ENCODE results near the gene PLS3.

Gene PLS3

DNA sequence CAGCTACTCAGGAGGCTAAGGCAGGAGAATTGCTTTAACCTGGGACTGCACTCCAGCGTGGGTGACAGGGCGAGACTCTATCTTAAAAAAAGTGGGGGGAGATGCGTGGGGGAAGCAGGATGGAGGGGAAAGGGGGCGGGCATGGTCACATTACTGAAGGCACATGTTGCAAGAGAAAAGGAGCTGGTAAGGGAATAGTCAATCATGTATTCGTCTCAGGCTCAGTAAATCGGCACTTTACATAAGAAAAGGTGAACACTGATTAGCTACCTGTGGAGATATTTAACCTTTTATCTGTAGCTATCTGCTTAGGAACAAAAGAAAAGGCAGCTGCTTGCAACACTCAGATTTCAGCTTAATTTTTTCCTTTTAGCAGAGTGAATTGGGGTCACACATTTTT, 132.5 kb downstream of the PLS3 start:
- H3K36me3 ChIP-seq (ENCODE audit: control insufficient read depth in 1 of 2, insufficient read depth in 2 of 2, low read depth in 1 of 2, low read length in 2 of 2) = no peaks in the 10 kb centered on the region
- no peak overlapping the region for H2BK120ac ChIP-seq (ENCODE audit: low read depth, low read length)
- H3K4me1 ChIP-seq (ENCODE audit: control insufficient read depth, insufficient read depth, low read depth, low read length) = no peaks in the 10 kb centered on the region
- no peaks in the 10 kb centered on the region for H3K79me1 ChIP-seq (replicated peaks; ENCODE audit: low read length, poor library complexity, severe bottlenecking)
- H3K4me3 ChIP-seq (ENCODE audit: insufficient read depth in 1 of 2, low read depth in 1 of 2, low read length in 2 of 2) = no peak overlapping the region
- WGBS = 59% methylated on average over 4 of the region's 6 CpGs
- no peak overlapping the region for H2AK5ac ChIP-seq (ENCODE audit: low read length, severe bottlenecking)
- H3K9me3 ChIP-seq (ENCODE audit: control insufficient read depth, low read length) = no peaks in the 10 kb centered on the region
- H3K14ac ChIP-seq (ENCODE audit: low read length in 2 of 2) = no peak overlapping the region
- H4K91ac ChIP-seq (ENCODE audit: low read length) = no peak overlapping the region
- no peak overlapping the region for H3K4me2 ChIP-seq (ENCODE audit: low read length, poor library complexity, severe bottlenecking)
- no peak overlapping the region for H3K27ac ChIP-seq (ENCODE audit: low read length, poor library complexity, severe bottlenecking)
- H3K27me3 ChIP-seq (ENCODE audit: control insufficient read depth in 1 of 2, insufficient read depth in 1 of 2, low read length in 2 of 2) = peaks cover 0 to 49% of the 10 kb centered on the region in 2 experiments
- H3K18ac ChIP-seq (ENCODE audit: low read depth in 1 of 2, low read length in 2 of 2) = no peak overlapping the region
- H4K8ac ChIP-seq (ENCODE audit: low read length) = no peak overlapping the region
- no peak for DNase-seq
- H3K9ac ChIP-seq (ENCODE audit: low read length) = no peak overlapping the region
- no peak overlapping the region for H2BK15ac ChIP-seq (ENCODE audit: low read depth, poor library complexity, severe bottlenecking)
- no peak overlapping the region for H3K23ac ChIP-seq (ENCODE audit: low read length in 2 of 2)
- H2BK5ac ChIP-seq (ENCODE audit: low read depth, low read length, poor library complexity, severe bottlenecking) = no peak overlapping the region
- H2AFZ ChIP-seq (ENCODE audit: low read depth, low read length) = no peak overlapping the region
- H2BK12ac ChIP-seq (ENCODE audit: low read length in 2 of 2) = no peak overlapping the region
- H3K4ac ChIP-seq (ENCODE audit: low read depth in 1 of 2, low read length in 2 of 2) = no peak overlapping the region

- no peak overlapping the region for H3K4me3 ChIP-seq (ENCODE audit: insufficient read depth in 1 of 2, low read depth in 1 of 2, low read length in 2 of 2)
- no peaks in the 10 kb centered on the region for H3K4me1 ChIP-seq (ENCODE audit: control insufficient read depth, insufficient read depth, low read depth, low read length)
- no peak overlapping the region for H2BK12ac ChIP-seq (ENCODE audit: low read length in 2 of 2)
- H3K4ac ChIP-seq (ENCODE audit: low read depth in 1 of 2, low read length in 2 of 2) = no peak overlapping the region
- H3K23ac ChIP-seq (ENCODE audit: low read length in 2 of 2) = no peak overlapping the region
- no peaks in the 10 kb centered on the region for H3K9me3 ChIP-seq (ENCODE audit: control insufficient read depth, low read length)
- no peak overlapping the region for H2AFZ ChIP-seq (ENCODE audit: low read depth, low read length)
- H3K36me3 ChIP-seq (ENCODE audit: control insufficient read depth in 1 of 2, insufficient read depth in 2 of 2, low read depth in 1 of 2, low read length in 2 of 2) = no peaks in the 10 kb centered on the region
- WGBS = 41% methylated on average over 6 of the region's 6 CpGs
- no peak overlapping the region for H2BK120ac ChIP-seq (ENCODE audit: low read depth, low read length)
- no peak overlapping the region for H2BK15ac ChIP-seq (ENCODE audit: low read depth, poor library complexity, severe bottlenecking)
- H4K91ac ChIP-seq (ENCODE audit: low read length) = no peak overlapping the region
- no peak overlapping the region for H3K14ac ChIP-seq (ENCODE audit: low read length in 2 of 2)
- no peak for DNase-seq
- H3K27me3 ChIP-seq (ENCODE audit: control insufficient read depth in 1 of 2, insufficient read depth in 1 of 2, low read length in 2 of 2) = peaks cover 0 to 49% of the 10 kb centered on the region in 2 experiments
- H3K79me1 ChIP-seq (replicated peaks; ENCODE audit: low read length, poor library complexity, severe bottlenecking) = no peaks in the 10 kb centered on the region
- no peak overlapping the region for H2BK5ac ChIP-seq (ENCODE audit: low read depth, low read length, poor library complexity, severe bottlenecking)
- no peak overlapping the region for H3K4me2 ChIP-seq (ENCODE audit: low read length, poor library complexity, severe bottlenecking)
- no peak overlapping the region for H2AK5ac ChIP-seq (ENCODE audit: low read length, severe bottlenecking)
- H3K27ac ChIP-seq (ENCODE audit: low read length, poor library complexity, severe bottlenecking) = no peak overlapping the region
- no peak overlapping the region for H3K9ac ChIP-seq (ENCODE audit: low read length)
- H3K18ac ChIP-seq (ENCODE audit: low read depth in 1 of 2, low read length in 2 of 2) = no peak overlapping the region
- no peak overlapping the region for H4K8ac ChIP-seq (ENCODE audit: low read length)
Measured at GRCh38 chrX:115694028-115694427, 133.1 kb downstream of the PLS3 start.

DNA sequence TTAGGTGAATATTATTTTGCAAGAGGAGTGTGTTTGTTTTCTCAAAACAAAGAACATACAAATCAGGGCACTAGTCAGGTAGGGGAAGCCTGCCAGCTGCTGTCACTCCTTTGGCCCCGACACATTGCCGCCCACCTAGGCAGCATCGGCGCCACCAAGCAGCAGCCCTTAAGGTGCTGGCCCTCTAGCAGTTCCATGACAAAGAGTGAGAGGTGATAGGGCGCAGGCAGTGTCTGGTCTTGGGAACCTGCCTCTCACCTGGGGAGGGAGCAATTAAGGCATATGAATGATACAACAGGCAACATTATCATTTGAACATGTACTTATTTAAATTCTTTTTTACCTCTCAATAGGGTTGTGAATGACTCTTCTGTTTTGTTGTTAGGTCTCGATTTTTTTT, 135.1 kb downstream of the PLS3 start:
- Histone ChIP-seq H2BK120ac (ENCODE audit: low read depth, low read length) (no peak overlapping the region), H3K4ac (ENCODE audit: low read depth in 1 of 2, low read length in 2 of 2) (no peak overlapping the region), H3K36me3 (ENCODE audit: control insufficient read depth in 1 of 2, insufficient read depth in 2 of 2, low read depth in 1 of 2, low read length in 2 of 2) (no peaks in the 10 kb centered on the region), H2BK5ac (ENCODE audit: low read depth, low read length, poor library complexity, severe bottlenecking) (no peak overlapping the region), H3K27me3 (ENCODE audit: control insufficient read depth in 1 of 2, insufficient read depth in 1 of 2, low read length in 2 of 2) (peaks cover 0 to 52% of the 10 kb centered on the region in 2 experiments), H3K4me2 (ENCODE audit: low read length, poor library complexity, severe bottlenecking) (no peak overlapping the region), H3K14ac (ENCODE audit: low read length in 2 of 2) (no peak overlapping the region), H2AK5ac (ENCODE audit: low read length, severe bottlenecking) (no peak overlapping the region), H3K27ac (ENCODE audit: low read length, poor library complexity, severe bottlenecking) (no peak overlapping the region), H3K4me1 (ENCODE audit: control insufficient read depth, insufficient read depth, low read depth, low read length) (no peaks in the 10 kb centered on the region), H2AFZ (ENCODE audit: low read depth, low read length) (no peak overlapping the region), H2BK12ac (ENCODE audit: low read length in 2 of 2) (no peak overlapping the region), H4K91ac (ENCODE audit: low read length) (no peak overlapping the region), H3K79me1 (replicated peaks; ENCODE audit: low read length, poor library complexity, severe bottlenecking) (no peaks in the 10 kb centered on the region), H3K9me3 (ENCODE audit: control insufficient read depth, low read length) (no peaks in the 10 kb centered on the region), H3K4me3 (ENCODE audit: insufficient read depth in 1 of 2, low read depth in 1 of 2, low read length in 2 of 2) (no peak overlapping the region), H3K9ac (ENCODE audit: low read length) (no peak overlapping the region), H2BK15ac (ENCODE audit: low read depth, poor library complexity, severe bottlenecking) (no peak overlapping the region), H3K23ac (ENCODE audit: low read length in 2 of 2) (no peak overlapping the region), H4K8ac (ENCODE audit: low read length) (no peak overlapping the region), H3K18ac (ENCODE audit: low read depth in 1 of 2, low read length in 2 of 2) (no peak overlapping the region)
- DNase-seq = no peak
- WGBS = 44% methylated on average over 4 of the region's 6 CpGs

- H3K18ac ChIP-seq (ENCODE audit: low read depth in 1 of 2, low read length in 2 of 2) = no peak overlapping the region
- H3K4me1 ChIP-seq (ENCODE audit: control insufficient read depth, insufficient read depth, low read depth, low read length) = no peaks in the 10 kb centered on the region
- H4K8ac ChIP-seq (ENCODE audit: low read length) = no peak overlapping the region
- no peak overlapping the region for H3K4me2 ChIP-seq (ENCODE audit: low read length, poor library complexity, severe bottlenecking)
- no peak overlapping the region for H2BK15ac ChIP-seq (ENCODE audit: low read depth, poor library complexity, severe bottlenecking)
- no peak overlapping the region for H3K4me3 ChIP-seq (ENCODE audit: insufficient read depth in 1 of 2, low read depth in 1 of 2, low read length in 2 of 2)
- no peak for DNase-seq
- no peaks in the 10 kb centered on the region for H3K9me3 ChIP-seq (ENCODE audit: control insufficient read depth, low read length)
- no peak overlapping the region for H3K9ac ChIP-seq (ENCODE audit: low read length)
- H2AFZ ChIP-seq (ENCODE audit: low read depth, low read length) = no peak overlapping the region
- H3K4ac ChIP-seq (ENCODE audit: low read depth in 1 of 2, low read length in 2 of 2) = no peak overlapping the region
- H2AK5ac ChIP-seq (ENCODE audit: low read length, severe bottlenecking) = no peak overlapping the region
- H3K79me1 ChIP-seq (replicated peaks; ENCODE audit: low read length, poor library complexity, severe bottlenecking) = no peaks in the 10 kb centered on the region
- no peak overlapping the region for H2BK120ac ChIP-seq (ENCODE audit: low read depth, low read length)
- no peak overlapping the region for H3K23ac ChIP-seq (ENCODE audit: low read length in 2 of 2)
- H2BK5ac ChIP-seq (ENCODE audit: low read depth, low read length, poor library complexity, severe bottlenecking) = no peak overlapping the region
- H4K91ac ChIP-seq (ENCODE audit: low read length) = no peak overlapping the region
- H3K36me3 ChIP-seq (ENCODE audit: control insufficient read depth in 1 of 2, insufficient read depth in 2 of 2, low read depth in 1 of 2, low read length in 2 of 2) = no peaks in the 10 kb centered on the region
- H3K14ac ChIP-seq (ENCODE audit: low read length in 2 of 2) = no peak overlapping the region
- H3K27me3 ChIP-seq (ENCODE audit: control insufficient read depth in 1 of 2, insufficient read depth in 1 of 2, low read length in 2 of 2) = peaks cover 0 to 49% of the 10 kb centered on the region in 2 experiments
- H2BK12ac ChIP-seq (ENCODE audit: low read length in 2 of 2) = no peak overlapping the region
- H3K27ac ChIP-seq (ENCODE audit: low read length, poor library complexity, severe bottlenecking) = no peak overlapping the region
Measured at GRCh38 chrX:115696939-115697338, 136.0 kb downstream of the PLS3 start.

Measured in mesenchymal stem cell (in vitro differentiated cells and primary cell).